ENCODE data around the gene POTEF.
"Not testable (repeated sequence)": the region's sequence is repeated elsewhere in the genome, so short reads cannot be mapped to it uniquely, and the experiment has no call there.

The POTEF gene

DNA sequence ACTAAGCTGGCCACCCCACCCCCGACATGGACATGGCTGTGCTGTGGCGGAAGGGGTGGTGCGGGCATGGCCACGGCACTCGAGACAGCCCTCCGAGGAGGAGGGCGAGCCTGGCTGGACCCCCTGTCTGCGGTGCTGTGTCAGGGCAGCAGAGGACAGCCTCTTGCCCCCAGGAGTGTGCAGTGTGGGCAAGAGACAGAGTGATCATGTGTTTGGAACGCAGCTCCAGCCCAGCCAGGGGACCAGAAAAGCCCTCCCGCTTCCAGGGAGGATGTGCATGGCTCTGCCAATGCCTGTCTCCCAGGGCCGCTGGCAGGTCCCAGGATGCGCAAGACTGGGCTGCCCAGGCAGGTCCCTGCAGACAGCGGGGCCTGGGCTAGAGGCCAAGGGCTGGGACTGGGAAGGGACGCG is 9.8 kb upstream of the POTEF start:
- not testable (repeated sequence) for DNase-seq; H3K9ac ChIP-seq (ENCODE audit: low read length); H2AFZ ChIP-seq (ENCODE audit: low read length); H3K27ac ChIP-seq (ENCODE audit: low read length); H3F3A ChIP-seq (ENCODE audit: insufficient read depth, low read length); H3K4me2 ChIP-seq (ENCODE audit: low read depth, low read length); H3K9me3 ChIP-seq (replicated peaks; ENCODE audit: insufficient read depth, low read length); H4K20me1 ChIP-seq (ENCODE audit: insufficient read depth, low read length); H3K4me3 ChIP-seq (ENCODE audit: low read length); H3K27me3 ChIP-seq (replicated peaks; ENCODE audit: insufficient read depth, low read length); H3K4me1 ChIP-seq (ENCODE audit: low read length); H3K79me2 ChIP-seq (ENCODE audit: low read length); H3K9me2 ChIP-seq (replicated peaks; ENCODE audit: insufficient read depth, low read length); H3K36me3 ChIP-seq (replicated peaks; ENCODE audit: insufficient read depth, low read length)

DNA sequence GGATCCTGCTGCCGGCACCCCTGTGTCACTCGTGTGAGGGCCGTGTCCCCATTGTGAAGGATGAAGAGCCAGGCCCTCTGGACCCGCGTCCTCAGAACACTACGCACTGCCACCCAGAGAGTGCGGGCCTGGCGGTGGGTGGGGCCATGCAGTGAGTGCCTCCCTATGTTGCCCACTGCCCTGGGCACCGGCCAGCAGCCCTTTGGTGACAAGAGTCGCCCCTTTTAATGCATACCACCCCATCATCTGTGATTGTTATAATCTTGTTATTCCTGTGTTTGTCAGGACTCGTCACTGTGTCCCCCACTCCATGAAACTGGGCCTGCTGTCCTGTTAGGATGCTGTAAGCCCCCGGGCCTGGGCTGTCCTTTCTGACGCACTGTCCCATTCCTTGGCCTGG is 9.3 kb upstream of the POTEF start:
- not testable (repeated sequence) for H3K4me3 ChIP-seq (ENCODE audit: low read length)

GRCh38 chr2:130137118-130137517 is 8.1 kb upstream of the POTEF start:
- H3K79me2 ChIP-seq (ENCODE audit: low read length); H3K9me2 ChIP-seq (replicated peaks; ENCODE audit: insufficient read depth, low read length); H3K4me2 ChIP-seq (ENCODE audit: low read depth, low read length); H2AFZ ChIP-seq (ENCODE audit: low read length); DNase-seq; H3K36me3 ChIP-seq (replicated peaks; ENCODE audit: insufficient read depth, low read length); H3K9me3 ChIP-seq (replicated peaks; ENCODE audit: insufficient read depth, low read length); H3F3A ChIP-seq (ENCODE audit: insufficient read depth, low read length); H3K27ac ChIP-seq (ENCODE audit: low read length); H3K4me1 ChIP-seq (ENCODE audit: low read length); H3K27me3 ChIP-seq (replicated peaks; ENCODE audit: insufficient read depth, low read length); H3K9ac ChIP-seq (ENCODE audit: low read length); H4K20me1 ChIP-seq (ENCODE audit: insufficient read depth, low read length); H3K4me3 ChIP-seq (ENCODE audit: low read length): not testable (repeated sequence)

More for the DNA sequence above, 9.3 kb upstream of the POTEF start:
- not testable (repeated sequence) for H3K27ac ChIP-seq (ENCODE audit: low read length); H3K9ac ChIP-seq (ENCODE audit: low read length); H3K9me3 ChIP-seq (replicated peaks; ENCODE audit: insufficient read depth, low read length); H3K4me2 ChIP-seq (ENCODE audit: low read depth, low read length); DNase-seq; H3K79me2 ChIP-seq (ENCODE audit: low read length); H2AFZ ChIP-seq (ENCODE audit: low read length); H3K27me3 ChIP-seq (replicated peaks; ENCODE audit: insufficient read depth, low read length); H4K20me1 ChIP-seq (ENCODE audit: insufficient read depth, low read length); H3F3A ChIP-seq (ENCODE audit: insufficient read depth, low read length); H3K9me2 ChIP-seq (replicated peaks; ENCODE audit: insufficient read depth, low read length); H3K4me1 ChIP-seq (ENCODE audit: low read length); H3K36me3 ChIP-seq (replicated peaks; ENCODE audit: insufficient read depth, low read length)

GRCh38 chr2:130136546-130136945 is 7.5 kb upstream of the POTEF start:
- not testable (repeated sequence) for H3K9me2 ChIP-seq (replicated peaks; ENCODE audit: insufficient read depth, low read length); H3K4me3 ChIP-seq (ENCODE audit: low read length); DNase-seq; H3K9me3 ChIP-seq (replicated peaks; ENCODE audit: insufficient read depth, low read length); H3F3A ChIP-seq (ENCODE audit: insufficient read depth, low read length); H3K4me1 ChIP-seq (ENCODE audit: low read length); H3K36me3 ChIP-seq (replicated peaks; ENCODE audit: insufficient read depth, low read length); H4K20me1 ChIP-seq (ENCODE audit: insufficient read depth, low read length); H3K9ac ChIP-seq (ENCODE audit: low read length); H3K27ac ChIP-seq (ENCODE audit: low read length); H2AFZ ChIP-seq (ENCODE audit: low read length); H3K27me3 ChIP-seq (replicated peaks; ENCODE audit: insufficient read depth, low read length); H3K79me2 ChIP-seq (ENCODE audit: low read length); H3K4me2 ChIP-seq (ENCODE audit: low read depth, low read length)

DNA sequence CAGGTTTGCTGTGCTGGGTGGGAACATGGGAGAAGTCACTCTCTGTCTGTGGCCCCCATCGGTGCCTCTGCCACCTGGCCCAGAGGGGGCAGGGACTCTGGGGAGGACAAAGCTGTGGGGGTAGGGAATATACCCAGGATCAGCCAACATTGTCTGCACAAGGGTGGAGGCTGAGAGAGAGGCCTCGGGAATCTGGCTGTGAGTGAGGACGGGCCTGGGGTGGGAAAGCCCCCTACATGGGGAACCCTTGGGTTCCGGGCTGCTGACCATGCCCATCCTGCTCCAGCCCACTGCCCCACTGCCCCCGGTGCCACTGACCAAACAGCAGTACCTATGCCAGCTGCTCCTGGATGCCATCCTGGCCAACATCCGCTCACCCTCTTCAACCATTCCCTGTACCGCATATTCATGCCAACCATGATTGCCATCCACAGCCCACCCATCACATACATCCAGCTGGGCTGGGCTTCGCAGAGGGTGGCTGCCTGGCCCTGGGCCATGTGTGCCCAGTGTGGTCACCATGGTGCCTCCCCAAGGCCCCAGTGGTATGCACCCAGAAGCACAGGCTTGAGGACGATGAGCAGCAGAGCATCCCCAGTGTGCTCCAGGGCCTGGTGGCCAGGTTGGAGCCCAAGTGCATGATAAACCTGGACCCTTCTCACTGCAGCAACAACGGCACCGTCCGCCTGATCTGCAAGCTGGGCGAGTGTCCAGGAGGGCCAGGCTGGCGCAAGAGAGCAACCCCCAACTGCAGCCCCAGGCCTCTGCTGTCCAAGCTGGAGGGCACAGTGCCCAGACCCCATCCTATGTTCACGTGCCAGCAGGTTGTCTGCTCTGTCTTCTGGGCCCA is 6.9 kb upstream of the POTEF start:
- H3K79me2 ChIP-seq (ENCODE audit: low read length), result no peaks in the 10 kb centered on the region

GRCh38 chr2:130128464-130128863 is 558 bp downstream of the POTEF start:
- not testable (repeated sequence) for H2AFZ ChIP-seq (ENCODE audit: low read length); H3F3A ChIP-seq (ENCODE audit: insufficient read depth, low read length); H3K9me2 ChIP-seq (replicated peaks; ENCODE audit: insufficient read depth, low read length); H4K20me1 ChIP-seq (ENCODE audit: insufficient read depth, low read length); H3K27me3 ChIP-seq (replicated peaks; ENCODE audit: insufficient read depth, low read length); H3K4me1 ChIP-seq (ENCODE audit: low read length); H3K9ac ChIP-seq (ENCODE audit: low read length); DNase-seq; H3K9me3 ChIP-seq (replicated peaks; ENCODE audit: insufficient read depth, low read length); H3K36me3 ChIP-seq (replicated peaks; ENCODE audit: insufficient read depth, low read length); H3K4me2 ChIP-seq (ENCODE audit: low read depth, low read length); H3K27ac ChIP-seq (ENCODE audit: low read length); H3K4me3 ChIP-seq (ENCODE audit: low read length); H3K79me2 ChIP-seq (ENCODE audit: low read length)

More for the DNA sequence above, 6.9 kb upstream of the POTEF start:
- Histone ChIP-seq H3K4me2 (ENCODE audit: low read depth, low read length) (no peak overlapping the region), H3K9me2 (replicated peaks; ENCODE audit: insufficient read depth, low read length) (no peaks in the 10 kb centered on the region), H4K20me1 (ENCODE audit: insufficient read depth, low read length) (no peaks in the 10 kb centered on the region), H2AFZ (ENCODE audit: low read length) (no peak overlapping the region), H3K27ac (ENCODE audit: low read length) (no peak overlapping the region), H3K27me3 (replicated peaks; ENCODE audit: insufficient read depth, low read length) (no peaks in the 10 kb centered on the region), H3K9ac (ENCODE audit: low read length) (no peak overlapping the region), H3K36me3 (replicated peaks; ENCODE audit: insufficient read depth, low read length) (no peaks in the 10 kb centered on the region), H3F3A (ENCODE audit: insufficient read depth, low read length) (no peaks in the 10 kb centered on the region), H3K9me3 (replicated peaks; ENCODE audit: insufficient read depth, low read length) (no peaks in the 10 kb centered on the region), H3K4me3 (ENCODE audit: low read length) (no peak overlapping the region), H3K4me1 (ENCODE audit: low read length) (no peaks in the 10 kb centered on the region)
- TF ChIP-seq EZH2phosphoT487 (IDR thresholded peaks at IDR 0.05; ENCODE audit: low read length), result no peak
- no peak for TF ChIP-seq EZH2 (optimal IDR thresholded peaks at IDR 0.05; ENCODE audit: low read depth, low read length)
- no peak for TF ChIP-seq CTCF (IDR thresholded peaks at IDR 0.05; ENCODE audit: low read length)
- no peak for DNase-seq

DNA sequence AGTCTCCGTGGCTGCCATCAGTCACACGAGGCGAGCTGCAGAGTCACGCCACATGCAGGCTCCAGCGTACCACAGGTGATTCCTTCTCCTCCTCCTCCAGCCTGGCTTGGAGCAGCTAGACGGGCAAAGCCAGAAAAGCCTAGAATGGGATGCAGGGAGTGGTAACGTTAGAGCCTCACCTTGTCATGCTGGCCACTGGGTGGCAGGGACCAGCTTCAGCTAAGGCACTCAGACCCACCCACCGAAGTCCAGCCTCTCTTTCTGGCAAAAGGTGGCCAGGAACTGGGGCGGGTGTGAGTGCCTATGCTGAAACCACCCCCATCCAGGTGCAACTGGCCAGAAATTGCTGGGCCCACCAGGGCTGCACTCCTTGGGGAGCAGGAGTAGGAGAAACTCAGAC is 1.3 kb downstream of the POTEF start:
- not testable (repeated sequence) for H3K27me3 ChIP-seq (replicated peaks; ENCODE audit: insufficient read depth, low read length); H3K27ac ChIP-seq (ENCODE audit: low read length); H3K4me1 ChIP-seq (ENCODE audit: low read length); H3K4me3 ChIP-seq (ENCODE audit: low read length); H4K20me1 ChIP-seq (ENCODE audit: insufficient read depth, low read length); DNase-seq; H3K9ac ChIP-seq (ENCODE audit: low read length); H3F3A ChIP-seq (ENCODE audit: insufficient read depth, low read length); H3K9me2 ChIP-seq (replicated peaks; ENCODE audit: insufficient read depth, low read length); H2AFZ ChIP-seq (ENCODE audit: low read length); H3K36me3 ChIP-seq (replicated peaks; ENCODE audit: insufficient read depth, low read length); H3K79me2 ChIP-seq (ENCODE audit: low read length); H3K4me2 ChIP-seq (ENCODE audit: low read depth, low read length); H3K9me3 ChIP-seq (replicated peaks; ENCODE audit: insufficient read depth, low read length)

Data from MM.1S (cell line).